Progenitor cell of endocrine pancreas (in vitro differentiated cells): Measurements from ENCODE around the gene LIPT2. TPM values are rescaled to one million over a fixed set of nuclear protein-coding genes. Genes with fewer than 3 reads are reported as not detected.

ENCODE experiments used
- DNase-seq: peaks from one replicate; pipeline ENCODE4 v3.0.0; 2021; ENCODE audit warnings: low spot score; ENCODE audit not compliant: unreplicated experiment
- H3K27ac Mint-ChIP-seq: 2 replicates; pipeline ENCODE4 v1.8.0; 2021; ENCODE audit warnings: mild to moderate bottlenecking, moderate library complexity, mixed read lengths
- H3K27me3 Mint-ChIP-seq: 2 replicates; pipeline ENCODE4 v1.8.0; 2021; ENCODE audit warnings: mixed read lengths
- H3K36me3 Mint-ChIP-seq: 2 replicates; pipeline ENCODE4 v1.8.0; 2022; ENCODE audit warnings: mixed read lengths; ENCODE audit not compliant: insufficient read depth
- H3K4me1 Mint-ChIP-seq: 2 replicates; pipeline ENCODE4 v1.8.0; 2021; ENCODE audit warnings: low read depth, mixed read lengths
- H3K4me3 Mint-ChIP-seq: 2 replicates; pipeline ENCODE4 v1.8.0; 2021; ENCODE audit warnings: low read depth, mild to moderate bottlenecking, moderate library complexity, mixed read lengths
- H3K9me3 Mint-ChIP-seq: 2 replicates; pipeline ENCODE4 v1.8.0; 2021; ENCODE audit warnings: low read depth, mixed read lengths
- CTCF ChIP-seq: fragments of 200-600 bp; sonication (generic); IDR thresholded peaks from one replicate; pipeline ENCODE4 v1.5.0; 2021; ENCODE audit warnings: antibody characterized with exemption, mild to moderate bottlenecking; ENCODE audit not compliant: unreplicated experiment
- total RNA-seq: library from RNA; stranded (reverse); gene quantifications from 2 replicates; pipeline ENCODE4 v1.2.1, GENCODE V29; 2021

Gene LIPT2
- total RNA-seq, 1 donor from 2014 or later, result 9.1 TPM

- H3K4me3 Mint-ChIP-seq, result no peak overlapping the region
- H3K27me3 Mint-ChIP-seq, result no peaks in the 10 kb centered on the region
- no peaks in the 10 kb centered on the region for H3K36me3 Mint-ChIP-seq
- no peak for DNase-seq
- no peaks in the 10 kb centered on the region for H3K9me3 Mint-ChIP-seq
- H3K27ac Mint-ChIP-seq, result no peak overlapping the region
- peaks cover 2% of the 10 kb centered on the region for H3K4me1 Mint-ChIP-seq
- no peak for TF ChIP-seq CTCF
These were observed 14.1 kb upstream of the LIPT2 start for GRCh38 chr11:74507582-74507981.

DNA sequence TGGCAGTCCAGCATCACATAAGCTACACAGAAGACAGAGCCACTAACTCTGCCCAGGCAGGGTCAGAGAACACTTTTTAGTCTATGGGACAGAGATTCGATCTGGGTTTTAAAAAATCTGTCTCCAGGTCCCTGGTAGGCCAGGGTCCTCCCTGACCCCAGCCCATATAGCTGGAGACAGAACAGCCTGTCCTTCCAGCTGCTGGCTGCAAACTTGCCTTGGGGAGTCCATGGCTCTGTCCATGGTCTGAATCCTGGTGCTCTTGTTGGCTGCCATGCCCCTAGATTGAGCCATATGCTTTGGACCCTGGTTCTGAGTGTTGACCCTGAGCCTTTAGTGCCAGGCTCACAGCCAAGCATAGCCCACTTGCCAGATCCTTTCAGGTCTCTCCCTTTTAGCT is 13.3 kb upstream of the LIPT2 start:
- Mint-ChIP-seq H3K9me3 (peaks cover 4% of the 10 kb centered on the region), H3K27ac (no peak overlapping the region), H3K36me3 (no peaks in the 10 kb centered on the region), H3K4me1 (no peaks in the 10 kb centered on the region), H3K27me3 (no peaks in the 10 kb centered on the region), H3K4me3 (no peak overlapping the region)
- no peak for TF ChIP-seq CTCF
- DNase-seq, result no peak

DNA sequence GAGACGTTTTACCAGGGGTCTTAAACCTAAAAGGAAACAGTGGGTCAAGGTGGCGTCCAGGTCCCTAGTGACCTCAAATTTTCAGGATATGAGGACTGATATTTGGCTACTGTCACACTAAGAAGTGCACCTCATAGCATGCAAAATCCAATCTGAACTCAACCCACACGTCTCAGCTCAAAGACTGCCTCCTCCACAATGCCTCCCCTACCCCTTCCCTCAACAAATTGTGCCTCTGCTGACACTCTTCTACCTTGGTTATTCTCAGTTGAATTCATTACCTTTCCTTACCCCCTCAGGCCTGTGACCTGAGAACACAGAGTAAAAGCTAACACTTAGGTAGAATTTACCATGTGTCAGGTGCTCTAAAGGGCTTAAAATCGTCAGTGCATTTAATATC is 12.4 kb upstream of the LIPT2 start:
- H3K4me1 Mint-ChIP-seq, result no peaks in the 10 kb centered on the region
- TF ChIP-seq CTCF, result no peak
- no peaks in the 10 kb centered on the region for H3K27me3 Mint-ChIP-seq
- no peak overlapping the region for H3K27ac Mint-ChIP-seq
- DNase-seq, result no peak
- peaks cover 9% of the 10 kb centered on the region for H3K9me3 Mint-ChIP-seq
- H3K36me3 Mint-ChIP-seq, result no peaks in the 10 kb centered on the region
- no peak overlapping the region for H3K4me3 Mint-ChIP-seq

GRCh38 chr11:74504100-74504691 is 10.7 kb upstream of the LIPT2 start:
- Mint-ChIP-seq H3K27me3 (no peaks in the 10 kb centered on the region), H3K4me1 (no peaks in the 10 kb centered on the region), H3K9me3 (peaks cover 9% of the 10 kb centered on the region), H3K4me3 (no peak overlapping the region), H3K36me3 (no peaks in the 10 kb centered on the region), H3K27ac (no peak overlapping the region)
- no peak for TF ChIP-seq CTCF
- no peak for DNase-seq

DNA sequence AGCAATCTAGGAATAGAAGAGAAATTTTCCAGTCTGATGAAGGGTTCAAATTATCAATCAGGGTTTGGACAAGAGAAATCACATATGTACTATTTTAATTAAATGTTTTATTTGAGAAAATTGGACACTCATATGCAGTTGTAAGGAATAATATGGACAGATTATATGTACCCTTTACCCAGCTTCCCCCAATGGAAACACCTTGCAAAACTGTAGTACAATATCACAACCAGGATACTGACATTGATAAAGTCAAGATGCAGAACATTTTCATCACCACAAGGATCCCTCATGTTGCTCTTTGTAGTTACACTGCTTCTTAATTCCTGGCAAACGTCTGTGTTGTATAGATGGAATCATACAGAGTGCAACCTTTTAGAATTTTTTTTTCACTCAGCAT is 1.4 kb upstream of the LIPT2 start:
- Mint-ChIP-seq H3K27me3 (no peaks in the 10 kb centered on the region), H3K9me3 (peaks cover 10% of the 10 kb centered on the region), H3K36me3 (peaks cover 18% of the 10 kb centered on the region), H3K4me3 (no peak overlapping the region), H3K27ac (no peak overlapping the region), H3K4me1 (peaks cover 12% of the 10 kb centered on the region)
- no peak for DNase-seq
- TF ChIP-seq CTCF, result no peak
